ENCODE data around the gene P4HB. TPM values are rescaled to one million over a fixed set of nuclear protein-coding genes. Genes with fewer than 3 reads are reported as not detected.

Gene P4HB
- total RNA-seq = 100 to 1,000 TPM; 420 to 499 TPM

DNA sequence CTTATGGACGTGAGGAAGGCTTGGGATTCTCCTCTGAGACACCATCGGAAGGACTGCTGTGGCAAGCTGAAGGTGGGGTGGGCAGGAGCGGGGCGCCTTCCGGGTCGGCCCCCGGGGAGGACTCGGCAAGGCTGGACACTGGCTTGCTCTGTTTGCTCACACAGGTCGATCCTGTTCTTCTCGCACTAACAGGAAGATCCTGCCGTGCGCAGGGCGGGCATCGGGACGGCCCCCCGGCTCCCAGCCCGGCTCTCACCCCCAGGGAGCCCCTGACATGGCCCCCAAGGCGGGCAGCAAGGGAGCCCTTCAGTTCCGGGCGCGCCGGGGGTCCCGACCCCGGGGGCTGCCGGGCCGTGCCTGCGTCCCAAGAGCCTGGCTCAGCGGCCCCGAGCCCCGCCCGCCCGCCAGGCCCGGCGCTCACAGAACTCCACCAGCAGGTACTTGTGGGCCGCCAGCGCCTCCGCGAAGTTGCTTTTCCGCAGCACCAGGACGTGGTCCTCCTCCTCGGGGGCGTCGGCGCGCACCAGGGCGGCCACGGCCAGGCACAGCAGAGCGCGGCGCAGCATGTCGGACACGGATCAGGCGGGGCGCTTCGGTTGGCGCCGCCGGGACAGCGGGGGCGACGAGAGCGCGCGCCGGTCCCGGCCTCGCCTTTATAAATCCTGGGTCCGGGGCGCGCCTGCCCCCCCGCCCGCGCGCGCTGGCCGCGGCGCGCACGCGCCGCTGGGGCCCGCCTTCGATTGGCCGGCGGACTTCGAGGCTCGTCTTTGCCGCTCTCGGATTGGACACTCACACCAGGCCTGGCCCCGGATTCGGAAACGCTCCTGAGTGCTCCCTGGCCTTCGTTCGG is at the start of gene P4HB:
P4HB (minus strand) TSS at position 630 of the 850 bp plus-strand sequence; CDS start at position 566, 64 bp downstream.
- Mint-ChIP-seq H3K9me3 (no peaks in the 10 kb centered on the region), H3K4me1 (peaks cover 41% of the 10 kb centered on the region), H3K36me3 (ENCODE audit: low read depth) (peaks cover 45% of the 10 kb centered on the region), H3K4me3 (peak within 1 kb of the TSS; percentile 93), H3K27ac (peak within 1 kb of the TSS; percentile 97), H3K27me3 (no peaks in the 10 kb centered on the region)
- ChIA-PET CTCF (interaction anchor here (0.9 to 1.6 kb wide), 3 partner anchors 10 to 137 kb away, joined by 3 to 11 read pairs (median 3); partner anchors contain the start of gene ARHGDIA), POLR2A (no interaction called here)
- no peak for DNase-seq

DNA sequence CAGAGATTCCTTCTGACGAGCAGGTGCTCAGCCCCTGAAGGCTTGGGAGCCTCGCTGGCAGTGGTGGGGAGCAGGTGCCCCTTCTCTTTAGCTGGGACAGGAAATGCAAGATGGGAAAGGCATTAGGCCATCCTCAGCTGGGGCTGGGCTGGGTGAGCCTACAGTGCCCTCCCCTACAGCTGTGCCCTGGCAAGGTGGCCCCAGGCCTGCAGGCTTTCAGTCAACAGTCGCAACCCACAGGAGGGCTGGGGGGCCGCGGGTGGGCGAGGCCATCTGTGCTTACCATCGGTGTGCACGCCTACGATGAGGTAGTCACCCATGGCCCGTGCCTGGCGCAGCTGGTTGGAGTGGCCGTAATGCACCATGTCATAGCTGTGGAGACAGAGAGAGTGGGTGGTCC is 48.9 kb upstream of the P4HB start:
- Mint-ChIP-seq H3K27ac (no peak overlapping the region), H3K36me3 (ENCODE audit: low read depth) (peaks cover 10% of the 10 kb centered on the region), H3K4me1 (peaks cover 15% of the 10 kb centered on the region), H3K4me3 (no peak overlapping the region), H3K27me3 (no peaks in the 10 kb centered on the region), H3K9me3 (no peaks in the 10 kb centered on the region)
- ChIA-PET CTCF (interaction anchor here (0.6 to 1.2 kb wide), 3 partner anchors 17 to 600 kb away, joined by 3 to 4 read pairs (median 3); no protein-coding TSS in a partner anchor), POLR2A (no interaction called here)
- no peak for DNase-seq

DNA sequence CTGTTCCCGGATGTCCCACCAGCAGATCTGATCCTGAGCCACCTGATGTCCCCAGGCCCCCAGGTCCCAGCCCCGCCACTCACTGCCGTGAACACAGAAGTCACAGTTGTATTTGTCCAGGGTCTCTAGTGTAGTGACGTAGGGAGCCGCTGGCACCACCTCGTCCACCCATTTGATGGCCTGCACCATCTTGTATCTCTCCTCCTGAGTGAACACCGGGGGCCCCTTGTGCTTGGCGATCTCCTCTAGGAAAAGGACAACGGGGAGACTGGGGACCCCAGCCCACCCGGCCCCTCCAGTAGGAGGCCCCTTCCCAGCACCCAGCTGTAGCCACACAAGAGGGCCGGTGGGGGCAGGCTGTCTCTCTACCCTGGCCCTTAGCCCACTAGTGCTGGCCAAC is 48.5 kb upstream of the P4HB start:
- Mint-ChIP-seq H3K27ac (no peak overlapping the region), H3K9me3 (no peaks in the 10 kb centered on the region), H3K36me3 (ENCODE audit: low read depth) (peaks cover 9% of the 10 kb centered on the region), H3K4me3 (no peak overlapping the region), H3K4me1 (peaks cover 15% of the 10 kb centered on the region), H3K27me3 (no peaks in the 10 kb centered on the region)
- DNase-seq = no peak
- ChIA-PET POLR2A (no interaction called here), CTCF (interaction anchor here (1.2 kb wide), 1 partner anchor 207 kb away, joined by 3 read pairs; no protein-coding TSS in a partner anchor)

DNA sequence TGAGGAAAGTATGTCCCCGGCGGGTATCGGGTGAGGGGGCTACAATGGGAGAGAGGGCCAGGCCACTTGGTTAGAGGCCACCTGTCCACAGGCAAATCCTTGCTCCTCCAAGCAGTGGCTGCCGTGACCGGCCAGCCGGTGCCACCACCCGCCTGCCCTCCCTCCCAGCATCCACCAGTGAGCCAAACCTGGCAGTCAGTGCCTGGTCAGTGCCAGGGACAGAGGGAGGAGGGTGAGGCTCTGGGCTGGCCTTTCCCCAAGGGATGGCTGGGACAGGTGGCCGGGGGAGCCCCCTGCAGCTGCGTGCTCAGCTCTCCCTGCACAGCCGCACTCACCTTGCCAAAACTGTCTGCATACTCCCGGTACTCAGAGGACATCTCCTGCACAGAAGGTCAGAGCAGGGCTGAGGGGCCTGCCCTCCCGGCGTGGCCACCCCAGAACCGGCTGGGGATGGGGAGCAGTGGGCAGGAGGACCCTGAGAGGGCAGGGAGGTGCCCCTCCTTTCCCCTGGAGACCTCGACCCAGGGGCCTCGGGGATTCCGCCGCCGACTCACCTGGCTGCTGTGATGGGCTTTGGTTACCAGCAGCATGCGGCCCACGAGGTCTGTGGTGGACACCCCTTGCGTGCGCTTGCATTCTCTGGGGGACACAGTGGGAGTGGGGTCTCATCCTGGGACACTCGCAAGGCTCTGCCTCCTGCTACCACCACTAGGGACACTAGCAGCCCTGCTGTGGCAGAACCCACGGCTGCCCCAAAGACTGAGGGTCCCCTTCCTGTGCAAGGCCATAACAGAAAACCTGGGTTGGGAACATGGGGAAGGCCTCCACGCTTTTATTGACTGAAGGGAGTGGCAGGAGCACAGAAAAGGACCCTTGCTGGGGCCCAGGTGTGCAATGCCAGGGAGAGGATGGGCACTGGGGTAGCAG is 47.1 kb upstream of the P4HB start:
- DNase-seq = no peak
- ChIA-PET POLR2A (no interaction called here), CTCF (interaction anchor here (0.6 to 0.7 kb wide), 2 partner anchors 19 to 841 kb away, joined by 3 read pairs; no protein-coding TSS in a partner anchor)
- H3K36me3 Mint-ChIP-seq (ENCODE audit: low read depth) = no peaks in the 10 kb centered on the region
- H3K4me1 Mint-ChIP-seq = peaks cover 8% of the 10 kb centered on the region
- H3K27ac Mint-ChIP-seq = no peak overlapping the region
- peaks cover 3% of the 10 kb centered on the region for H3K27me3 Mint-ChIP-seq
- no peaks in the 10 kb centered on the region for H3K9me3 Mint-ChIP-seq
- H3K4me3 Mint-ChIP-seq = no peak overlapping the region

DNA sequence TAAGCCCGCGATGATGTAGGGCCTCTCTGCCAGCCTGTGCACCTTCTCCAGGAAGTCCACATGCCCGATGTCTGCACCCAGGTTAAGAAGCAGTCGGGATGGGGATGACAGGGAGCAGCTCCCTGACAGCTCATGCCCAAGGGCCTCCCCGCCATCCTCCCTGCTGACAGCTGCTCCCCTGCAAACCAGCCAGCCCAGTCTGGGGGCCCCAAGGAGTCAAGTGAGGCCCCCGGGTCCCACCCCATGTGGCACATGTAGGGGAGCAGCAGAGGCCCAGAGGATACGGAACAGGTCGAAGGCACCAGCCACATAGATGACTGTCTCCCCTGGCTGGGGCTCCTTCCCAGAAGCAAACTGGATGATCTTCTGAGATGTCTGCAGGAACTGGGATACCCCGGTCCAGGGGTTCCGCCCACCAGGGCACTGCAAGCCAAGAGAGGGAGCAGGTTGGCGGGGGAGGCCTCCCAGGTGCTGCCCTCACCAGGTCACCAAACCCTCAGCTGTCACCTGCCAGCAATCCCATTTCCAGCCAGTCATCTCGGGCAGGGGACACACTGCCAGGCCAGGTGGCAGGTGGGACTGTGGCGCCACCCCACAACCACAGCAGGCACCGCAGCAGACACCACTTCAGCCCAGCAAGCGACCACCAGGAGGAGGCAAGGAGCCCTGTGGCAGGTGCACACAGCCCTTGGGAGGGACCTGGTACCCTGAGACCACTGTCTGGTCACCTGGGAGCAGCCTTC is 46.3 kb upstream of the P4HB start:
- H3K9me3 Mint-ChIP-seq = no peaks in the 10 kb centered on the region
- ChIA-PET POLR2A (no interaction called here), CTCF (interaction anchor here (0.6 kb wide), 1 partner anchor 53 kb away, joined by 3 read pairs; no protein-coding TSS in a partner anchor)
- no peak overlapping the region for H3K4me3 Mint-ChIP-seq
- H3K36me3 Mint-ChIP-seq (ENCODE audit: low read depth) = no peaks in the 10 kb centered on the region
- H3K27ac Mint-ChIP-seq = no peak overlapping the region
- no peak for DNase-seq
- peaks cover 3% of the 10 kb centered on the region for H3K27me3 Mint-ChIP-seq
- H3K4me1 Mint-ChIP-seq = peaks cover 8% of the 10 kb centered on the region

DNA sequence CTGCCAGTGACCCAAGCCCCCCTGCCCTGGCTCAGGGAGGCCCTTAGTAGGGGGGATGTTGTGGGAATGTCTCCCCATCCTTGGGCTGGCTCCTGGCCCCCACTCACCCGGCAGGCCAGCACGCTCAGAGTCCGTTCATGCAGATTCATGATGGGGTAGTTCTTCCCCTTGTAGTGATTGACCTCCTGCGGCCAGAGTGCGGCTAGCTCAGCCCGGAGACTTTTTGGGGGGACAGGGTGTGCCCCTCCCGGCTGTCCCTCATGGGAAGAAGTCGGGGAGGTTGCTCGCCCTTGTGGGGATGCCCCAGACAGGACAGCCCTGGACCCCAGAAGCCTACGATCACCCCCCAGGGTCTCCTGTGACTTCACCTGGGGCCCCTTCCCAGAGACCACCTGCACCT is 45.7 kb upstream of the P4HB start:
- ChIA-PET CTCF (interaction anchor here (0.6 kb wide), 1 partner anchor 54 kb away, joined by 3 read pairs; no protein-coding TSS in a partner anchor), POLR2A (no interaction called here)
- Mint-ChIP-seq H3K4me1 (peaks cover 11% of the 10 kb centered on the region), H3K27me3 (peaks cover 7% of the 10 kb centered on the region), H3K27ac (no peak overlapping the region), H3K4me3 (no peak overlapping the region), H3K9me3 (no peaks in the 10 kb centered on the region), H3K36me3 (ENCODE audit: low read depth) (peaks cover 3% of the 10 kb centered on the region)
- DNase-seq = no peak

DNA sequence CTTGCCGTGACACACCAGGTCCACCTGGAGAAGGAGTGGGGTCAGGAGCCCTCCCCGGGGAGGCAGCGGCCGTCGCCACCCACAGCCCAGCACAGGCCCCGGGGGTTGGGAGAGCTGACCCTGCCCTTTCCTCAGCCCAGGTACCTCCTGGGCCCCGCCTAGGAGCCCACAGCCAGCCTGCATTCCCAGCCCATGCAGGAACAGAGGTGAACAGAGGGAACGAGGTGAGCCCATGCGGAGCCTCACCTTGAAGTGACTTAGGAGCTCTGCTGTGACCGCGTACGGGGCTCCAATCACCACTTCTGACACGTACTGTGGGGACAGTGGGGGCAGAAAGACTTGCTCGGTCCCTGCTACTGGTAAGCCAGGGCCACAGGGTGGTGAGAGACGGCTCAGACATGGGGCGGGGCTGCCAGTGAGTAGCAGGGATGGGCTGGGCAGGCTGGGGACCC is 45.1 kb upstream of the P4HB start:
- Mint-ChIP-seq H3K4me3 (no peak overlapping the region), H3K9me3 (no peaks in the 10 kb centered on the region), H3K4me1 (peaks cover 14% of the 10 kb centered on the region), H3K27ac (no peak overlapping the region), H3K27me3 (peaks cover 9% of the 10 kb centered on the region), H3K36me3 (ENCODE audit: low read depth) (peaks cover 3% of the 10 kb centered on the region)
- POLR2A ChIA-PET = no interaction called here
- CTCF ChIA-PET = no interaction called here
- no peak for DNase-seq

DNA sequence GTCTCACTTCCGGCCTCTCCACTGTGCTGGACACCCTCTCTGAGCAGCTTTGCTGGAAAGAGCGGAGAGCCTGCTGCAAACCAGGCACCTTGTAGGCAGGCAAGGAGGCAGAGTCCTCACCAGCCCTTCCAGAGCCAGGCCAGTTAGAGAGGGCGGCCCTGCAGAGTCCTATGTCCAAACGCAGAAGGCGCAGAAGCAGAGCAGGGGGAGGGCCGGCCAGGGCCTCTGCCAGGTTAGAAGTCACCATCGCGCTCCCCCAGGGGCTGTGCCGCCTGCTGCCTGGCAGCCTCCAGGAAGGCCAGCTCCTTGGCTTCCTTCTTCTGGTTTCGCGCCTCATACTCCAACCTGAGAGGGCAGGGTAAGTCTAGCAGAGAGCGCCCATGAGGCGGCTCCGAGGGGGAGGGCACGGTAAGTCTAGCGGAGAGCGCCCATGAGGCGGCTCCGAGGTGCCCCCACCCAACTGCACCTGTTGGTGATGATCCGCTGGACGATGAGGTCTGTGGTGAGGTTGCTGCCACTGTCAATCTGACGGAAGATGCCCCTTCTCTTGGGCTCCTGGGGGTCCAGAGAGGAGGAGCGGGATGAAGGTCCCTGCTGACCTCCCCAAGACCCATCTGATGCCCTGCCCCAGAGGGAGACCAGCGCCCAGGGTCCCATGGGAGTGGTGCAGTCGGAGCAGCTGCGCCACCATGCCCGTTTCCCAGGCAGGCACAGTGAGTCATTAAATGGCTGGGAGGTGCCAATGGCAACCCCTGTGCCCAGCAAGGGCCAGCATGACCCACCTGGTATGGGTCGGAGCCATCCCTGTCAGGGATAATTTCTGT is 44.5 kb upstream of the P4HB start:
- H3K36me3 Mint-ChIP-seq (ENCODE audit: low read depth) = peaks cover 9% of the 10 kb centered on the region
- CTCF ChIA-PET = no interaction called here
- H3K4me1 Mint-ChIP-seq = peaks cover 10% of the 10 kb centered on the region
- POLR2A ChIA-PET = no interaction called here
- H3K9me3 Mint-ChIP-seq = no peaks in the 10 kb centered on the region
- no peak overlapping the region for H3K4me3 Mint-ChIP-seq
- DNase-seq = no peak
- no peak overlapping the region for H3K27ac Mint-ChIP-seq
- H3K27me3 Mint-ChIP-seq = peaks cover 9% of the 10 kb centered on the region

DNA sequence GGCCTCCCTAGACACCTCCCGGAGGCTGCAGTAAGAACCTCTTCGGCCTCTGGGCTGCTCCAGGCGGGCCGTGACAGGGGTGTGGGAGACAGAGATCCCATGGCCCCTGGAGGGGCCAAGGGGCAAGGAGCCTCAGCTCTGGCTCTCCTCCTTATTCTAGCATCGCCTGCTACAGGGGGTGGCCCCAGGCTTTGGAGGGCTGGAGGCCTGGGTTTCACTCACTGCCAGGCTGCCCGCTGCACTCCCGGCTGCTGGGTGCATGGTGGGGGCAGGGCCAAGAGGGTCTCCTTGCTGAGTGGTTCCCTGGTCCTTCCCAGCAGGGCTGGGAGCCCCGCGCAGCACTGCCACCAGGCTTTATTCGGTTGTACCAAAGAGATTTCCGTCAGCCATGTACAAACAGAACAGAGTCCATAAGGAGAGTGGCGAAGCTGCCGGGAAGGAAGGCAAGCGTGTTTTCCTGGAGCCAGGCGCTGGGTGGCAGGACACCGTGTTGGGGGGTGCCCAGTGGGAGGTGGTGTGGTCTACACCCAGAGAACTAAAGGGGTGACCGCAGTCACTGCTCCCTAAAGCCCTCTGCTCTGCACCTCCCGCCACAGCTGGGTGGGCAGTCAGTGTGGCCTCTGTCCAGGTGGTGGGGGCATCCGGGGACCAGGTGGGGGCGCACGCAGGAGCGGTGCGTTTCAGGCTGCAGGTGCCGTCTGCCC is 43.7 kb upstream of the P4HB start:
- no peaks in the 10 kb centered on the region for H3K9me3 Mint-ChIP-seq
- H3K27me3 Mint-ChIP-seq = peaks cover 9% of the 10 kb centered on the region
- no peak overlapping the region for H3K4me3 Mint-ChIP-seq
- no peak for DNase-seq
- no peak overlapping the region for H3K27ac Mint-ChIP-seq
- H3K36me3 Mint-ChIP-seq (ENCODE audit: low read depth) = peaks cover 10% of the 10 kb centered on the region
- ChIA-PET POLR2A (no interaction called here), CTCF (no interaction called here)
- peaks cover 6% of the 10 kb centered on the region for H3K4me1 Mint-ChIP-seq

DNA sequence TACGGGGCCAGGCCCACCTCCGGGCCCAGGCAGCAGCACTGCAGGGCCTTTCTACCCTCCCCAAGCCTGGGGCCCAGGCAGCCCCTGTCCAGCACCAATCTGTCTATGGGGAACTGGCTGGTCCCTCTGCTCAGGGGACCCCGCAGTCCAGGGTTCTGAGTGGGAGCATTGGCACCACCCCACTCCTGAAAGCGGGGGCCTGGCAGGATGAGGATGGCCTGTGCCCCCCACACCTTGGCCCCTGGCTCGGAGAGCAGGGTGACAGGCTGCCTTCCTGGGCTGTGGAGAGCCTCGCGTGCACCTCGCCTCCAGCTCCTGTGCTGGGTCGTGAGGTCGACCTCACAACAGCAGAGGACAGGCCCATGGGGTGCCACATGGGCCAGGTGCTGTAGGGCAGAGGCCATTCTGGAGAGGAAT is 43.1 kb upstream of the P4HB start:
- ChIA-PET CTCF (no interaction called here), POLR2A (no interaction called here)
- DNase-seq = no peak
- Mint-ChIP-seq H3K9me3 (no peaks in the 10 kb centered on the region), H3K4me1 (peaks cover 6% of the 10 kb centered on the region), H3K27ac (no peak overlapping the region), H3K4me3 (no peak overlapping the region), H3K27me3 (peaks cover 9% of the 10 kb centered on the region), H3K36me3 (ENCODE audit: low read depth) (peaks cover 11% of the 10 kb centered on the region)

DNA sequence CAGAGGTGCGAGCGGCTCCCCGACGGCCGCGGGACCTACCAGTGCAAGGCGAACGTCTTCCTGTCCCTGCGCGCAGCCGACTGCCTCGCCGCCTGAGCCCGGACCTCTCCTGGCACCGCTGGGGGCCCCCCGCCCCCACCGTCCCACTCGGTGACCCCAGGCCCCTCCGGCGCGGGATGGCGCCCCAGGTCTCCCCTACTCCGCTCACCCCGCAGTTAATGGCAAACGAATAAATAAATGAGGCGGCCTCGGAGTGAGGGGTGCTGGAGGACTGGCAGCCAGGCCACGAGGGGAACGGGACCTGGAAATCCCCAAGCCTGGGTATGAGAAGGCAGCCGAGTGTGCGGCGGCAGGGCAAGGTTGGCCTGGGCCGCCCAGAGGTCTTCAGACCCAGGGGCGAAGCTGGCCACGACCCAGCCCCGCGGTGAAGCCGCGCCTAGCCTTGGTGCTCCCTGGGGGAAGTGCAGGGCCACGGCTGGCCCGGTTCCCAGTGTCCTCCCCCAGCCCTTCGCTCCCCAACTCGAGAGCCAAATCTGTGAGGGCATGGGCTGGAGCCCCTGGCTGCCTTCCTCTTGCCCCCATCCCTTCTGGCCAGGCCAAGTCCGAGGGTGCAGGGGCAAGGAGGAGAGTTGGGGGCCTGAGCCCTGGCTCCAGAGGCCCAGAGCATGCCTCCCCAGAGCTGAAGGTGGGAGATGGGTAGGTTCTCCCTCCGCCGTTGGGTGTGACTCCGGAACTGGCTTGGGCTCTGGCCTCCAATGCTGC is 42.5 kb upstream of the P4HB start:
- Mint-ChIP-seq H3K9me3 (no peaks in the 10 kb centered on the region), H3K4me1 (peaks cover 6% of the 10 kb centered on the region), H3K27ac (no peak overlapping the region), H3K27me3 (peaks cover 9% of the 10 kb centered on the region), H3K36me3 (ENCODE audit: low read depth) (peaks cover 12% of the 10 kb centered on the region), H3K4me3 (no peak overlapping the region)
- CTCF ChIA-PET = interaction anchor here (1.9 kb wide), 1 partner anchor 10 kb away, joined by 5 read pairs; no protein-coding TSS in a partner anchor
- no peak for DNase-seq
- POLR2A ChIA-PET = no interaction called here
